CD4-positive, alpha-beta memory T cell (primary cell): Measurements from ENCODE around the gene PRKD1. TPM values are rescaled to one million over a fixed set of nuclear protein-coding genes. Genes with fewer than 3 reads are reported as not detected.
A peak's percentile ranks its signal among the peaks of the same experiment; 100 is the strongest.

Experiments
- CTCF ChIA-PET: fragments of 350-600 bp; sonication (Branson Sonifier 250); formaldehyde crosslinking; loops from one replicate; lab custom pipeline; 2021; ENCODE audit warnings: inconsistent platforms; ENCODE audit not compliant: partially characterized antibody; lab: Charles Lee
- POLR2A ChIA-PET: fragments of 350-600 bp; sonication (Branson Sonifier 250); formaldehyde crosslinking; loops from one replicate; lab custom pipeline; 2021; ENCODE audit not compliant: partially characterized antibody; lab: Charles Lee
- DNase-seq, 5 donors: peaks; one replicate each; pipeline versions ENCODE4 v3.0.0 to v3.0.0-alpha.2; 2020 to 2022; ENCODE audit warnings: mixed read lengths in 1 of 5
- H3K27ac ChIP-seq: one replicate; pipeline ENCODE4 v1.7.0; 2013; ENCODE audit warnings: low read depth, low read length
- H3K27me3 ChIP-seq: 2 replicates; pipeline ENCODE4 v1.7.0; 2013; ENCODE audit warnings: mild to moderate bottlenecking, low read length, moderate library complexity; ENCODE audit not compliant: insufficient read depth
- H3K36me3 ChIP-seq: 2 replicates; pipeline ENCODE4 v1.7.0; 2013; ENCODE audit warnings: mild to moderate bottlenecking, low read length, moderate library complexity; ENCODE audit not compliant: insufficient read depth
- H3K4me1 ChIP-seq: 2 replicates; pipeline ENCODE4 v1.7.0; 2013; ENCODE audit warnings: mild to moderate bottlenecking, low read length, moderate library complexity; ENCODE audit not compliant: insufficient read depth
- H3K4me3 ChIP-seq, 2 donors: one replicate each; pipeline ENCODE4 v1.7.0; 2013; ENCODE audit warnings: low read length in 2 of 2, mild to moderate bottlenecking in 1 of 2
- H3K9me3 ChIP-seq, 2 donors: one replicate each; pipeline ENCODE4 v1.7.0; 2013; ENCODE audit warnings: low read length in 2 of 2, control low read depth in 1 of 2; ENCODE audit not compliant: control insufficient read depth in 1 of 2
- H3K27ac Mint-ChIP-seq, 7 donors: one replicate each; pipeline ENCODE4 v1.8.0; 2020 to 2021; ENCODE audit warnings: mixed read lengths in 7 of 7, mild to moderate bottlenecking in 6 of 7, inconsistent platforms in 3 of 7, moderate library complexity in 3 of 7
- H3K27me3 Mint-ChIP-seq, 2 donors: one replicate each; pipeline ENCODE4 v1.8.0; 2020 to 2021; ENCODE audit warnings: mixed read lengths in 2 of 2
- H3K36me3 Mint-ChIP-seq, 2 donors: one replicate each; pipeline ENCODE4 v1.8.0; 2020 to 2021; ENCODE audit warnings: mixed read lengths in 2 of 2, inconsistent platforms in 1 of 2, mild to moderate bottlenecking in 1 of 2
- H3K4me1 Mint-ChIP-seq, 4 donors: one replicate each; pipeline ENCODE4 v1.8.0; 2020 to 2021; ENCODE audit warnings: mixed read lengths in 4 of 4, mild to moderate bottlenecking in 1 of 4
- H3K4me3 Mint-ChIP-seq, 8 donors: one replicate each; pipeline ENCODE4 v1.8.0; 2020 to 2021; ENCODE audit warnings: mixed read lengths in 8 of 8, mild to moderate bottlenecking in 7 of 8, moderate library complexity in 6 of 8, inconsistent platforms in 3 of 8
- H3K9me3 Mint-ChIP-seq, 8 donors: one replicate each; pipeline ENCODE4 v1.8.0; 2020 to 2021; ENCODE audit warnings: mixed read lengths in 8 of 8, mild to moderate bottlenecking in 5 of 8, inconsistent platforms in 3 of 8, moderate library complexity in 1 of 8
- intact Hi-C: fragments of 100-400 bp; cut with micrococcal nuclease; formaldehyde crosslinking; loops from one replicate; pipeline ENCODE4 v1.15.1; 2023
- polyA plus RNA-seq, 2 donors: library from polyadenylated mRNA; unstranded; fragments of 300-500 nt; fragmentation: Illumina TruSeq; gene quantifications; one replicate each; pipeline ENCODE4 v1.2.3, GENCODE V29; 2021
- total RNA-seq, 2 experiments: library from RNA; stranded (reverse); gene quantifications; one replicate each; pipeline ENCODE4 v1.2.3, GENCODE V29; 2021

Gene PRKD1
- total and polyA plus RNA-seq, 4 experiments from 2014 or later, result not detected

DNA sequence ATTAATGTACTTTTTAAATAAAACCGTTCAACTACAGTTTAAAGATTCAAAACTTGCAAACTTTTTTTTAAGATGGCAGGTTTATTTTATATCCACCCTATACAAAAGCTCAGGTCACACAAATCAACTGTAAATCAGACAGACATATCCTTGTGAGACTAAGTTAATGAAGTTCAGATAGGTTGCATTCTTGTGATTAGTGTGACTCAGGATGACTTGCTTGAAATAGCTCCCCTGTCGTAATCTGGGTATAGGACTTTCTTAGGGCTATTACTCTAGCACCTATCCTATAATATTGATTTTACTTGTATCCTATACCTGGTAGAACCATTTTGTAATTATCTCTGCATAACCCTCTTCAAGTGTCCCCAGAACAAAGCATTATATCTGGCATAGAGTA, 9.5 kb upstream of the PRKD1 start:
- H3K4me3 Mint-ChIP-seq, result no peak overlapping the region
- no peaks in the 10 kb centered on the region for H3K4me1 Mint-ChIP-seq
- Histone ChIP-seq H3K36me3 (no peaks in the 10 kb centered on the region), H3K4me1 (no peaks in the 10 kb centered on the region), H3K9me3 (peaks cover 0 to 5% of the 10 kb centered on the region in 2 donors), H3K27ac (no peak overlapping the region), H3K27me3 (no peaks in the 10 kb centered on the region), H3K4me3 (no peak overlapping the region)
- CTCF ChIA-PET, result no interaction called here
- H3K36me3 Mint-ChIP-seq, result no peaks in the 10 kb centered on the region
- H3K27ac Mint-ChIP-seq, result no peak overlapping the region
- POLR2A ChIA-PET, result no interaction called here
- no peak for DNase-seq
- peaks cover 0 to 18% (median 5%) of the 10 kb centered on the region in 8 donors for H3K9me3 Mint-ChIP-seq
- intact Hi-C loops, result no loop called here
- no peaks in the 10 kb centered on the region for H3K27me3 Mint-ChIP-seq

- Histone ChIP-seq H3K27ac (no peak overlapping the region), H3K4me1 (no peaks in the 10 kb centered on the region), H3K4me3 (no peak overlapping the region), H3K27me3 (no peaks in the 10 kb centered on the region), H3K9me3 (no peaks in the 10 kb centered on the region), H3K36me3 (no peaks in the 10 kb centered on the region)
- H3K36me3 Mint-ChIP-seq, result no peaks in the 10 kb centered on the region
- ChIA-PET CTCF (no interaction called here), POLR2A (no interaction called here)
- H3K27ac Mint-ChIP-seq, result no peak overlapping the region
- H3K4me3 Mint-ChIP-seq, result no peak overlapping the region
- intact Hi-C loops, result no loop called here
- no peak for DNase-seq
- H3K27me3 Mint-ChIP-seq, result peaks cover 16% of the 10 kb centered on the region in 2 donors
- H3K9me3 Mint-ChIP-seq, result peaks cover 0 to 15% (median 6%) of the 10 kb centered on the region in 8 donors
- H3K4me1 Mint-ChIP-seq, result peaks cover 5 to 7% (median 7%) of the 10 kb centered on the region in 4 donors
Observed at GRCh38 chr14:29930283-29930682, 2.6 kb upstream of the PRKD1 start.

DNA sequence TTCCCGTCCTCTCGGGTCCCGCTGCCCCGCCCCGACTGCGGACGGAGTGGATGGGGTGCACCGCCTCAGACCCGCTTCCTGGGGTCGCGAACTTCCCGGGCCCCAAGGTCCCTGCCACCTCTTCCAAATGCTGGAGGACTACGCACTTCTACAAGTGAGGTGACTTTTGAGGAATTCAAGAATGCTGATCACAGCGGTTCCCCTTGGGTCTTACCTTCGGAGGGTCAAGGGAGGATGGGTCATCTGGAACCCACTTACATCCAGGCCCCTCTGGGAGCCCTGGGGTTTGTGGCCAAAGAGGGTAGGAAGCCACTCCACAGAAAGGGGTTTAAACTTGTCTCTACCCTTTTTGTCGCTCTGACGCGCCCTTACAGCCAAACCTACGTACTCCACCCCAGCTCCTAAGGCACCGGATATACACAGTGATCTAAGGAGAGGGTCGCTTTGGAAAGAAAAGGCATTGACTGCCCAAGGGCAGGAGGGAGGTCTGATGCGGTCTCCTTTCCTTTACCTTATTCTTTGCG, 532 bp upstream of the PRKD1 start:
- ChIA-PET CTCF (no interaction called here), POLR2A (no interaction called here)
- Mint-ChIP-seq H3K4me1 (peaks cover 5 to 7% (median 7%) of the 10 kb centered on the region in 4 donors), H3K4me3 (peak overlapping the region in 1 of 8 donors; percentile 58), H3K27me3 (peaks cover 18 to 20% of the 10 kb centered on the region in 2 donors), H3K9me3 (peaks cover 0 to 17% (median 6%) of the 10 kb centered on the region in 8 donors), H3K36me3 (no peaks in the 10 kb centered on the region), H3K27ac (no peak overlapping the region)
- no peak for DNase-seq
- Histone ChIP-seq H3K27me3 (no peaks in the 10 kb centered on the region), H3K4me3 (no peak overlapping the region), H3K36me3 (no peaks in the 10 kb centered on the region), H3K4me1 (no peaks in the 10 kb centered on the region), H3K9me3 (no peaks in the 10 kb centered on the region), H3K27ac (no peak overlapping the region)
- intact Hi-C loops, result no loop called here

DNA sequence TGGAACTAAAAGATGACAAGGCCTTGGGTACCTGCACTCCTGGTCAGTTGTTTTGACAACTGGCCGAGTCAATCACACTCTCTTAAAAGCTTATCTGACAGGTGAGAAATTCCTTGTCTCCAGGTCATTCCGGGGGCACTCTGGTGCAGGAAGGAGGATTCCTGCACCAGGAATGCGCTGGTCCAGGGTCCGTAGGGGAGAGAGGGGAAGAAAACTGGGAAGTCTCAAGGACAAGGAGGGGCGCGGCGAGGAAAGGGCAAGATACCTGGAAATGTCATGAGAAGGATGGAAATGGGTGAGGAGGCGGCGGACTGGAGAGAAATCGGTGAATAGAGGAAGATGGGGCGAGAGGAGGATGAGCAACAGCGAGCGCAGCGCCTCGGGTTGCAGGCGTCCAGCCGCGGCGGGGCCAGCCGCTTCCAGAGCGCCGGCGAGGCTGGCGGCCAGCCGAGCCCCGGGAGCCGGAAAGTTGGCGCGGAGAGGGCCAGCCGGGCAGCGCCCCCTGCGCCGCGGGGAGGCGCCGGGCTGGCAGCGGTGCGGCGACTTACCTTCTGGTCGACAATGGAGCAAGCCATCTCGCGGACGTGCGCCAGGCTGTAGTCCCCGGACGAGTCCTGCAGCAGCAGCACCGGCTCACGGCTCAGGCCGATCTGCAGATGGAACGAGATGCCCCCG, 809 bp downstream of the PRKD1 start:
- CTCF ChIA-PET, result no interaction called here
- no peak for DNase-seq
- Histone ChIP-seq H3K4me1 (no peaks in the 10 kb centered on the region), H3K4me3 (no peak overlapping the region), H3K36me3 (no peaks in the 10 kb centered on the region), H3K27ac (no peak overlapping the region), H3K9me3 (no peaks in the 10 kb centered on the region), H3K27me3 (no peaks in the 10 kb centered on the region)
- intact Hi-C loops, result no loop called here
- H3K4me1 Mint-ChIP-seq, result peaks cover 5 to 7% (median 7%) of the 10 kb centered on the region in 4 donors
- POLR2A ChIA-PET, result no interaction called here
- peaks cover 18 to 20% of the 10 kb centered on the region in 2 donors for H3K27me3 Mint-ChIP-seq
- H3K27ac Mint-ChIP-seq, result no peak overlapping the region
- H3K36me3 Mint-ChIP-seq, result no peaks in the 10 kb centered on the region
- peak overlapping the region in 7 of 8 donors; percentile 43 to 79 (median 66) for H3K4me3 Mint-ChIP-seq
- peaks cover 0 to 17% (median 5%) of the 10 kb centered on the region in 8 donors for H3K9me3 Mint-ChIP-seq

- POLR2A ChIA-PET, result no interaction called here
- Histone ChIP-seq H3K27me3 (no peaks in the 10 kb centered on the region), H3K4me1 (no peaks in the 10 kb centered on the region), H3K4me3 (no peak overlapping the region), H3K27ac (no peak overlapping the region), H3K36me3 (no peaks in the 10 kb centered on the region), H3K9me3 (no peaks in the 10 kb centered on the region)
- CTCF ChIA-PET, result no interaction called here
- Mint-ChIP-seq H3K36me3 (no peaks in the 10 kb centered on the region), H3K27ac (no peak overlapping the region), H3K4me3 (peak overlapping the region in 4 of 8 donors; percentile 17 to 79 (median 36)), H3K4me1 (peaks cover 5 to 7% (median 7%) of the 10 kb centered on the region in 4 donors), H3K27me3 (peaks cover 18 to 20% of the 10 kb centered on the region in 2 donors), H3K9me3 (peaks cover 0 to 17% (median 5%) of the 10 kb centered on the region in 8 donors)
- no peak for DNase-seq
- intact Hi-C loops, result no loop called here
Observed at GRCh38 chr14:29926228-29926627, 1.4 kb downstream of the PRKD1 start.

DNA sequence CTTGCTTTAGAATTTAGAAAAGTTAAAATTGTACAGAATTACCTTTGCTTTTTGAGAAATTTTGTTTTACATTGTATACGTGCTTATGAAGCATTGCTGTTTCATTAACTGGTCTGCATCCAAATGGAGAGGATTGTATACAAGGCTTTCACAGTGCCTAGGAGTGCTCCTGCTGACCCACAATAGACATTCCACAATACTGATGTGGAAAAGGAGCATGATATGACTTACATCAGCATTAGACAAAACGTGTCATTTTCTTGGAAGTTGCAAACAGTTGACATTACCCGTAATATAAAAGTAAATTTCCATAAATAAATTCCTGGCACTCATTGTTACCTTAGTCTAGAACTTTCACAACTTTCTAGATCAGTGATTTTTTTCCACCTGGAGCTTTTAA, 1.9 kb downstream of the PRKD1 start:
- Histone ChIP-seq H3K9me3 (no peaks in the 10 kb centered on the region), H3K36me3 (no peaks in the 10 kb centered on the region), H3K4me3 (no peak overlapping the region), H3K27me3 (no peaks in the 10 kb centered on the region), H3K27ac (no peak overlapping the region), H3K4me1 (no peaks in the 10 kb centered on the region)
- intact Hi-C loops, result no loop called here
- POLR2A ChIA-PET, result no interaction called here
- no peak for DNase-seq
- Mint-ChIP-seq H3K27ac (no peak overlapping the region), H3K36me3 (no peaks in the 10 kb centered on the region), H3K27me3 (peaks cover 18 to 20% of the 10 kb centered on the region in 2 donors), H3K9me3 (peaks cover 0 to 17% (median 5%) of the 10 kb centered on the region in 8 donors), H3K4me3 (no peak overlapping the region), H3K4me1 (peaks cover 5 to 7% (median 7%) of the 10 kb centered on the region in 4 donors)
- CTCF ChIA-PET, result no interaction called here

GRCh38 chr14:29925101-29925722, 2.4 kb downstream of the PRKD1 start:
- Histone ChIP-seq H3K27me3 (no peaks in the 10 kb centered on the region), H3K36me3 (no peaks in the 10 kb centered on the region), H3K27ac (no peak overlapping the region), H3K4me3 (no peak overlapping the region), H3K9me3 (no peaks in the 10 kb centered on the region), H3K4me1 (no peaks in the 10 kb centered on the region)
- CTCF ChIA-PET, result no interaction called here
- Mint-ChIP-seq H3K36me3 (no peaks in the 10 kb centered on the region), H3K4me1 (peaks cover 5 to 7% (median 7%) of the 10 kb centered on the region in 4 donors), H3K4me3 (no peak overlapping the region), H3K9me3 (peaks cover 0 to 14% (median 5%) of the 10 kb centered on the region in 8 donors), H3K27me3 (peaks cover 18 to 20% of the 10 kb centered on the region in 2 donors), H3K27ac (no peak overlapping the region)
- DNase-seq, result no peak
- intact Hi-C loops, result no loop called here
- POLR2A ChIA-PET, result no interaction called here
